Measurements from ENCODE around the gene MOB2.
A peak's percentile ranks its signal among the peaks of the same experiment; 100 is the strongest.

MOB2 gene

DNA sequence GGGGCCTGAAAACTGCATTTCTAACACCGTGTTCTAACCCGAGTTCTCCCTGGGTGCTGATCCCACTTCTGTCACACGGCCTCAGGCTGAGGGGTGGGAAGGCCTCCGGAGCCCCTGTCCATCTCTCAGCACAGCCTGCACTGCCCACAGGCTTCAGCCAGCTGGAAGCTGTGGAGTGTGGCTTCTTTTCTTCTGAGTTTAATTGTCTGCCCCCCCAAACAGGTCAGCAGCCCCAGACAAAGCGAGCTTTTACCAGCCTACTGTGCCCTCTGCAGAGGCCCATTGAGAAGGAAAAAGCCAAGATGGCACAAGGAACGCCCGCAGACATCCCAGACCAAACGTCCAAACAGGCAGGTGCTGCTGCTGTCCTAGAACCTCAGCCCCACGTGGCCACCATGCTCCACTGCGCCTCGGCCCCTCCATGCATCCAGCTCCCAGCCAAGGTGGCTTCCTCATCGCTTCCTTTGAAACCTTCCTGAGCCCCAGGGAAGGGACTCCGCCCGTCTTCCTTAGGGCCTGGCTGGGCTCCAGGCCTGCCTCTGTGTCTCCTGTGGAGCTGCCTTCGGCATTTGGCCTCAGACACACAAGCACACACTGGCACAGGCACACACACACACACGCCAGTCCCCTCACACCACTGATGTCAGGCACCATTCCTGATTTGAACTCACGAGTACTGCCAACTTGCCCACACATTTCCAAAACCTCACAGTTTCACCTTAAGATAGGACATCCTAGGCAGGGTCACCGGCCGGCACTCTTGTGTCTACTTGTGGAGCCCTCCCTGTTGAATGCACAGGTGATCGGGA lies 1.7 kb downstream of the MOB2 start:
- DNase-seq: no peak

DNA sequence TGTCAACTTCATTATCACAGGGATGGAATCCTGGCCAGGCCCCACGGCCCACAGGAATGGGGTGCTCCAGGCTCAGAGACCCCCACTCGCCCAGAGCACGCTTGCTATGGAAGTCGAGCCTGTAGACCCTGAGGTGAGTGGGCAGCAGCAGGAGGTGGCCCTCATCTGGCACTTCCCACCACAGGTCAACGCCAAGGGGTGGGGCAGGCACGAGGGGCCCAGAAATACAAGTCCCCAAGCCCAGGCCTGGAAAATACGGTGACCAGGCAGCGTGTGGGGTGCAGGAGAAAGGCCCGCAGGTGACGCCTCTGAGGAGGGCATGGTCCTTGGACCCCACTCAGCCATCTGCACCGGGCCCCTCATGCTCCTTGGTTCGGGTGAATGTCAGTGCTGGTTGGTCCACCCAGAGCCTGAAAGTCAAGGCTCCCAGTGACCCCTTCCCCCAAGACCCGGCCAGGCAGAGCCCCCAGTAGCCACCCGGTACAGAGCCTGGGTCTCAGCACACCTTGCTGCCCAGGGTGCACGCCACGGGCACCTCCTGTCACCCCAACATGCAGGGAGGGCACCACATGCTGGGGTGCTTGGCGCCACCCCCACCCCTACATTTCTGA lies 2.4 kb downstream of the MOB2 start:
- DNase-seq: no peak

- DNase-seq: no peak
These were observed 3.1 kb downstream of the MOB2 start for GRCh38 chr11:1483445-1483961.

DNA sequence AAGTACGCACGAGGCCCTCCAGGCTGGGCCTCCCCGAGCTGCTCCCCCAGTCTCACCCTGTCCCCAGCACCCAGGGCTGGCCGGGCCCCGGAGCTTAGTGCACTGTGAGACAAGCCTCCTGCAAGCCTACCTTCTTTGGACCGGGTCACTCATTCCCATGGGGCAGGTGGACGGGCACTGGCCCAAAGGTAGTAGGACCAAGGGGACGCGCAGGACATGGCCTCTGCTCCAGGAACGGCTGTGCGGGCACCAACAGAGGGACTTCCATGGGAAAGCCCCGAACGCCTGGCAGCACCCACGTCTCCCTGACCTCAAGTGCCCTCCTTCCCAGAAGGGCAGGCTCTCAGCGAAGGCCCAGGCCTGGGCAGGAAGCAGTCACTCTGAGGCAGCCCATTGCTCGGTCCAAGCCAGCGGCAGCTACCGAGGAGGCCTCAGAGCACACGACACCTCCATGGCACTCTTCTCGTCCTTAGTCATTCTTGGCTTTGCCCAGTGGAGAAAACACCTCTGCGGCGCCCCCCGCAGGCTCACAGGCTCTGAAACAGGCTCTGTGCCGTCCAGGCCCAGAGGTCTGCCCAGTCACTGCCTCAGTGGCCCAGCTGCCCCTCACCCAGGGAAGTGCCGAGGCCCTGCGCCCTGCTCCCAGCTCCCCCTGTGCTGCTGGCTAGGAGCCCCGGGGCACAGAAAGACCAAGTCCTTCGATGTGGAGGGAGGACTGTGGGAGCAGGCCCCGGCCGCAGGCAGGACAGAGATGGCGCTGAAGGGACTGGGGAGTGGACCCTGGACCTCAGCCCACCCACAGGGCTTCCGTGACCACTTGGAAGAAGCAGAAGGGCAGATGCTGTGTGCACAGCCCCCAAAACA lies 3.8 kb downstream of the MOB2 start:
- DNase-seq: no peak

DNA sequence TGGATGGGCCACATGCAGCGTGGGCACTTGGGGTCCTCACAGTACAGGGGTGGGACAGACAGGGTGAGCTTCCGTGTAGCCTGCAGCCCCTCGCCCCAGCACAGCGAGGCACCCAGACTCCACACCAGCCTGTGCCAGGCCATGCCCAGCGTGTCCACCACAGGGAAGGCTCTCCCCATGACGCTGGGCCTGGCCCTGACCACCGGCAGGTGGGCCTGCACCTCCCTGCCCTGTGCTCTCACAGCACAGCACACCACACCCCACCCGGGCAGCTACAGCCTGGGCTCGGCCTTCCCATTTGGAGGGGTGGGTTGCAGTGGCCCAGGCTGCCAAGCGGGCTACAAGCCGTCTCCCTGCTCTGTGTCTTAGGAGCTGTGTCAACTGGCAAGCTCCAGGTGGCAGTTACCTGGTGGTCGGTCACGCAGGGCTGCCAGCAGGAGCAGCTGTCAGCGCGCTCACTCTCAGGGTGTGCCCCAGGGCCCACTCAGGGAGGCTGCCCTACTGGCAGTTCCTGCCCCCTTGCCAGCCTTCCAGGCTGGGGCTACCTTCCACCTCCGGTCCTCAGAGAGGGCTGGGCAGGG lies 4.6 kb downstream of the MOB2 start:
- DNase-seq: peak; percentile 14

- DNase-seq: no peak
These were observed 5.1 kb downstream of the MOB2 start for GRCh38 chr11:1481483-1481825.

DNA sequence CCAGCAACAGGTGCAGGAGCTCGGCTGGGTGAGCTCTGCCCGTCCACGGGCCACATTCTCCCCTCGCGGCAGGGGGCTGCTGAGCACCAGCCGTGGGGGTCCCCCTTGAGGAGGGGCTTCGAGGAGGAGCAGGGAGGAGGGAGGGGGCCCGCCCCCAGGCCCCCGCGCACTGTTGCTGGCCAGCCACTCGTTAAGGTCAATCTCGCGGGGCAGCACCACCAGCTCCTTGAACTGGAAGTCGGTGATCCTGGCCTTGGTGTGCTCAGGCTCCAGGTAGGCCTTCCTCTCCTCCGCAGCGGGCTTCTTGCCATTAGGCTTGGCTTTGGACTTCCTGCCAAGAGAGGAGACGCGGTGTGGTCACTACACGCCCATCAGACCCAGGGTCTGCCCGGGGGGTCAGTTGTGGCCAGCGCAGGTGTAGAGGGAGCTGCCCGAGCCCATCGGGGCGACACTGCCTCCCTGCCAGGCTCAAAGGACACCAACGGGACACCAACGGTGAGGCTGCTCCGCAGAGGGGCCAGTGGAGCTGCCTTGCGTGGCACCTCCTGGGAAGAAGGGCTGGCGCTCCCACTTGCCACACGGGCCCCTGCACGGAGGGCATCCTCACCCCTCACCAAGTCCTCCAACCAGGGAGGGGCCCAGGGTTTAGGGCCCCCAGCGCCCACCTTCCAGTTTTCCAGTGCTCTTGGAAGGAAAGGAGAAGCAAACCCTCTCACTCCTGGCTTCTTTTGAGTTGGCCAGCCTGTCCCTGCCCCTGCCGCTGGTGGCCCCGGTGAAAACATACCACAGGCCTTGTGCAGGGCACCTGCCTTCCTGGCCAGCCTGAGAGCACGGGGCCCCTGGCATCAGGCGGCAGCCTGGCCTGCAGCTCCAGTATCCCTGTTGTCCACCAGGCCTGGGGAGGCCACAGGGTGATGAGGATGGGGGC lies 5.8 kb downstream of the MOB2 start:
- no peak for DNase-seq

- no peak for DNase-seq
These were observed 6.4 kb downstream of the MOB2 start for GRCh38 chr11:1480191-1480554.

GRCh38 chr11:1479678-1480118 lies 6.9 kb downstream of the MOB2 start:
- no peak for DNase-seq

DNA sequence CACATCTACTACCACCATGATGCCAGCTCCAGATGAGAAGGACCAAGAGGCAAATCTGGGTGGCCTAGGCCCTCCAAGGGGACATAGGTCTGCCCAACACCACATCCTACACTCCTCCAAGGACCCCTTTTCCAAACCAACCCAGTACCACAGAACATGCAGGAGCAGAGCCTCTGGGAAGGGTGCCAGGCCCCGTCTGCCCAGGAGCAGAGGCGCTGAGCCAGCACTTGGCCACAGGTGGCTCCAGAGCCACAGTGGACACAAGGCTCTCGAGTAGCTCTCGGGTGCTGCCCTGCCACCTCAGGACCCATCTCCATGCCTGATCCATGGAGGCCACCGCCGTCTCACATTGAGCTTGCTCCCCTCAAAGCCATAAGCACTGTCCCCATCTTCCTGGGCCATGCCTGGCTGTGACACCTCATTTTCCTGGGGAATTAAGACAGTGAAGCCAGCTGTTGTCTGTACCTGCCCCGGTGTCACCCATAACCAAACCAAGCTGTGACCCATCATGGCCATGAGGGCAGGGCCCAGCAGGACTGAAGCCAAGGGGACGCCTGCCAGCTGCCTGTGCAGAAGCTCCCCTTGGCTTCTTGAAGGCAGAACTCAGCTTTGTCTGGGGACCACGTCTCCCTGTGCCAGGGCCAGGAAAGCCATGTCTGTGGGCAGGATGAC lies 7.4 kb downstream of the MOB2 start:
- no peak for DNase-seq

DNA sequence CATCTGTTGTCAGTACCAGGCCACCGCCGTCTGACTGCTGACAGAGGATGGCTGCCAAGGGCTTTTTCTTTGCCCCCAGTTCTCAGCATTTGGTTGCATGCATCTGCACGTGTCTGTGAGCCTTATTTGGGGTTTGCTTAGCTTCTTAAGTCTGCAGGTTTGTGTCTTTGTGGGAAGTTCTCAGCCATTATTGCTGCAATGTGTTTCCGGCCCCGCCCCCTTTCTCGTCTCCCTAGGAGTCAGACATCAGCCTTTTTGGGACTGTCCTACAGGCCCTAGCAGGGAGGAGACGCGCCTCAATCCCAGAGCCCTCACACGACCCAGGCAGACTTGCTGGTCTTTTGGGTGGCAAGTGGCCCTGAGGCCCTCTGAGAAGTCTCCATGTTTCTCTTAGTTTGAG lies 8.0 kb downstream of the MOB2 start:
- no peak for DNase-seq

DNA sequence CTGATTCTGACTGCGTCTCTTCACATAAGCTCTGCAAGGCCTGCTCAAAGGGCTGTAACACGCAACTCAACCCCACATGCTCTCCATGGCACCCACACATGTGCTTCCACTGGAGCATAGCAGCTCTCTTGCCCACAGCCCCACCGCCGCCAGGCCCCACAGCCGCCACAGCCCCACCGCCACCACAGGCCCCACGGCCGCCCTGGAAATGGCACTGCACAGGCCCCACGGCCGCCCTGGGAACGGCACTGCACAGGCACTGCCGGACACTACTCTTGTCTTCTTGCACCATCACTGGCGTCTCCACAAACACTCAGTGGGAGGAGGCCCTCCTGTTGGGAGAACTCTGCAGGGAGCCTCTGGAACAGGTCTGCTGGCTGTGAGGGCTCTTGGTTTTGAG lies 8.6 kb downstream of the MOB2 start:
- no peak for DNase-seq

DNA sequence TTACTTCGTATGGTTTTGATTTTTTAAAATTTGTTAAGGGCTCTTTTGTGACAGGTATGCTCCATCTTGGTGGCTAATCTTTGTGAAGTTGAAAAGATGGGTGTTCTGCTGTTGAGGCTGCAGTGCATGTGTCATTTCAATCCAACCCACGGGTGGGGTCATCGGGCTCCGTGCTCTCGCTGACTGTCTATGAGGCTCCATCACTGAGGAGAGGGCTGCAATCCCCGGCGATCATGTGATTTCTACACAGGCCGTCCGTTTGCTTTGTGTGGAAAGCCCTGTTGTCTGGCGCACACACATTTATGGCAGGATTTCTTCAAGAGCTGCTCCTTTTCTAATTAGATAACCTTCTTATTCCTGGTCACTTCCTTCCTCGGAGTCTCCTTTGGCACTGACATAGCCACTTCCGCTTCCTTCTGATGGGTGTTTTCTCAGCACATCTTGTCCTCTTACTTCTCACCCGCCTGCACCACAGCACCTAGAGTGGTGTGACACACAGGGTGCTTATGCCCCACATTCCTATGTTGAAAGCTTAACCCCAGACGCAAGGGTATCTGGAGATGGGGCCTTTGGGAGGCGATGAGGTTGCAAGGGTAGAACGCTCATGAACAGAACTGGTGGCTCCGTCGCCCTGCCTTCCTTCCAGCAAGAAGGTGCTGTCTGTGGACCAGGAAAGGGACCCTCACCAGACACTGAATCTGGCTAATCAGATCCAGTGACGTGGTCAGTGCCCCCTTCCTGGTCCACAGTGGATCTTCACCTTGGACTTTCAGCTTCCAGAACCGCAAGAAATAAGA lies 9.4 kb downstream of the MOB2 start:
- no peak for DNase-seq

- no peak for DNase-seq
These were observed 10.7 kb downstream of the MOB2 start for GRCh38 chr11:1475841-1476240.

- DNase-seq: no peak
These were observed 12.8 kb downstream of the MOB2 start for GRCh38 chr11:1473786-1474185.

DNA sequence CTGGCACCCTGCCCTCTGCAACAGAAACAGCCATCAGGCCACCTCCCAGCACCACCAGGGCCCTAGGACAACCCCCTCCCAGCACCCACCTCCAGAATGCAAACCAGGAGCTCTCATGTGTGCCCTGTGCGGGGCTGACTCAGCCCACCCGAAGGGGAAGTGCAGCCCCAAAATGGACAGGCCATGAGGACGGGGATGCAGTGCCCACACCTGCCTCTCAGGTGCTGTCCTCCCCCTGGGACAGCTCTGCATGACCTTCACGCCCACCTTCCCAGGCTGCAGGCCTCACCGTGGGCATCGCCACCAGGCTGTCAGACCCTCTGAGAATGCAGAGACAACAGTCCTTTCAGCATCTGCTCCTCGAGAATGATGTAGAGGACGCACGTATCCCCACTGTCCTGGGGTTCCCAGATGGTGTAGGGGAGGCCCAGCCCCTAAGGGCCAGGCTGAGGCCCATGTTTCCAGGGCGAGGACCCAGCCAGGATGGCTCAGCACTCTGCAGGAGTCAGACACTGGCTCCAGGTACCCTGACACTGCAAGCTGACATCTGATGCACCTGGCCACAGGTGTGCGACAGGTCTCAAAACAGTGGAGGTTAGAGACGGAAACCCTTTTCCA lies 13.5 kb downstream of the MOB2 start:
- DNase-seq: no peak

DNA sequence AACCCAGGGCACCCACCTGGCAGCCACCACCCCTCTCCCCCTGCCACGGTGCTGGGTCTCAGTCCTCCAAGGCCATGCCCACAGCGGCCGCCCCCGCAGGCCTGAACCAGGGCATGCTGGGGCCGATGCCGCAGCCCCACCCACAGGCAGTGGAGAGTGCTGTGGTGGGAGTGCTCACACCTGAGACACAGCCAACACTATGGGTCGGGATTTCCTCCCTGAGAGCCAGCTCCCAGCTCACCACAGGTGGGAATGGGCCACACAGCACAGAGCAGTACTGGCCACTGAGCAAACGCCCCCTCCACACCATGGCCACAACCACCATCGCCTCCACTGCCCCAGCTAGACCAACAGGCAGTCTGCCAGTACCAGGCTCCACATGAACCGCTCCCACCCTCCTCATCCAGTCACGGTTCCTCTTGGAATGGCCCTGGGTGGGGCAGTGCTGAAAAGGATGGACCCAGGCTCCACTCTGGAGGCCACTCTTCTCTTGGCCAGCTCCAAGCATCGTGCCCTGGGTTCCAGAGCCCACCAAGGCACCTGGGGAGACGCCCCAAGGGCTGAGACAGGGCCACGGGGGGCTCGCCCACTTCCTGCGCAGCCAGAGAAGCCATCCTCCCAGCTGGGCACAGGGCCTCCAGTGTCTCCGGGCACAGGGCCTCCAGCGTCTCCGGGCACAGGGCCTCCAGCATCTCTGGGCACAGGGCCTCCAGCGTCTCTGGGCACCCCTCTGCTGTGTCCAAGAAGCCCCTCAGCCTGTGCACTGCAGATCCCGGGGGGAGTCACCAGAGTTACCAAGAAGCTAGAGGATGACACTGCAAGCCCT lies 14.2 kb downstream of the MOB2 start:
- no peak for DNase-seq

DNA sequence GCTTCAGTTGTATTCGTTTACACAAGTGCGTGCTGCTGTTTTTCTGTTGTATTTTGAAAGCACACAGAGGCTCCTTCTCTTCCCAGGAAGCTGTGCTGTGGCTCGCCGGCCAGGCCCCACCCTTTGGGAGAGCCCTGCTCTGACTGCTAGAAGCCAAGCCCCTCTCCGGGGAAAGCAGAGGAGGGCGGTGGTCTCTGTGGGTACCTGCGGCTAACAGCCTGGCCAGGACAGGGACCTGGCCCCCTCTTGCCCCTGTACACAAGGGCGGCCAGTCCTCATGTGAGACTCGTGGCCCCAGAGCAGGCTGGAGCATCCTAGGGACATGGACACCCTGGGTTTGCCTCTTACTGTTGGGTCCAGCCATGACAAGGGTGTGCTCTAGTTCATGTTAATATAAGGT lies 14.8 kb downstream of the MOB2 start:
- DNase-seq: no peak
